Neuronal stem cell (in vitro differentiated cells): Measurements from ENCODE around the gene TNS3.

Experiments
- DNase-seq: peaks from one replicate; pipeline ENCODE4 v3.0.0-alpha.2; 2013; ENCODE audit warnings: low spot score
- H2AFZ ChIP-seq: one replicate; pipeline ENCODE4 v1.6.1; 2013; ENCODE audit warnings: mild to moderate bottlenecking, low read length, inconsistent platforms
- H2AK5ac ChIP-seq: 2 replicates; pipeline ENCODE4 v1.6.1; 2013; ENCODE audit warnings: low read depth, mild to moderate bottlenecking, inconsistent platforms, low read length, moderate library complexity, mixed read lengths
- H2BK120ac ChIP-seq: 2 replicates; pipeline ENCODE4 v1.6.1; 2013; ENCODE audit warnings: low read depth, mild to moderate bottlenecking, inconsistent platforms, low read length, moderate library complexity, mixed read lengths
- H2BK12ac ChIP-seq: one replicate; pipeline ENCODE4 v1.6.1; 2013; ENCODE audit warnings: low read length, inconsistent platforms
- H2BK15ac ChIP-seq: 2 replicates; pipeline ENCODE4 v1.6.1; 2013; ENCODE audit warnings: mild to moderate bottlenecking, low read length, inconsistent platforms, mixed read lengths
- H2BK5ac ChIP-seq: one replicate; pipeline ENCODE4 v1.6.1; 2013; ENCODE audit warnings: inconsistent platforms, mild to moderate bottlenecking, low read length, moderate library complexity
- H3K14ac ChIP-seq: one replicate; pipeline ENCODE4 v1.6.1; 2013; ENCODE audit warnings: low read length, inconsistent platforms
- H3K18ac ChIP-seq: 2 replicates; pipeline ENCODE4 v1.6.1; 2013; ENCODE audit warnings: low read length, inconsistent platforms
- H3K23ac ChIP-seq: 2 replicates; pipeline ENCODE4 v1.6.1; 2013; ENCODE audit warnings: low read depth, mild to moderate bottlenecking, mixed read lengths, low read length, inconsistent platforms; ENCODE audit not compliant: poor library complexity
- H3K27ac ChIP-seq: replicated peaks from 3 replicates; pipeline ENCODE4 v1.5.1; 2013; ENCODE audit warnings: low read length, inconsistent platforms
- H3K27me3 ChIP-seq, 3 experiments: 2 replicates each; pipeline ENCODE4 v1.6.1; 2013; ENCODE audit warnings: low read length in 3 of 3, mild to moderate bottlenecking in 2 of 3, inconsistent platforms in 1 of 3, low read depth in 1 of 3, mixed read lengths in 1 of 3, moderate library complexity in 1 of 3; ENCODE audit not compliant: control insufficient read depth in 3 of 3, insufficient read depth in 3 of 3
- H3K36me3 ChIP-seq, 2 donors: replicated peaks in 1 of 2; 2 replicates each; pipeline ENCODE4 v1.6.1; 2013; ENCODE audit warnings: low read length in 2 of 2; ENCODE audit not compliant: control insufficient read depth in 2 of 2, insufficient read depth in 2 of 2
- H3K4ac ChIP-seq: 2 replicates; pipeline ENCODE4 v1.6.1; 2013; ENCODE audit warnings: inconsistent platforms, mild to moderate bottlenecking, low read length, moderate library complexity
- H3K4me1 ChIP-seq, 2 donors: 1 replicate in 1 of 2; 2 replicates in 1 of 2; pipeline ENCODE4 v1.6.1; 2013; ENCODE audit warnings: low read length in 2 of 2, low read depth in 1 of 2; ENCODE audit not compliant: control insufficient read depth in 2 of 2, insufficient read depth in 1 of 2
- H3K4me2 ChIP-seq: one replicate; pipeline ENCODE4 v1.6.1; 2013; ENCODE audit warnings: mild to moderate bottlenecking, low read length, inconsistent platforms; ENCODE audit not compliant: insufficient read depth, poor library complexity, severe bottlenecking
- H3K4me3 ChIP-seq, 2 donors: 2 replicates each; pipeline ENCODE4 v1.5.1; 2013; ENCODE audit warnings: low read length in 2 of 2, mild to moderate bottlenecking in 2 of 2, inconsistent platforms in 1 of 2, moderate library complexity in 1 of 2
- H3K79me1 ChIP-seq: one replicate; pipeline ENCODE4 v1.6.1; 2013; ENCODE audit warnings: low read depth, mild to moderate bottlenecking, inconsistent platforms, low read length, moderate library complexity
- H3K9ac ChIP-seq: one replicate; pipeline ENCODE4 v1.6.1; 2013; ENCODE audit warnings: mild to moderate bottlenecking, low read depth, low read length, inconsistent platforms; ENCODE audit not compliant: poor library complexity
- H3K9me3 ChIP-seq, 2 donors: replicated peaks in 1 of 2; 2 replicates each; pipeline versions ENCODE3 to v1.6.1; 2013; ENCODE audit warnings: low read length in 2 of 2, mild to moderate bottlenecking in 2 of 2, inconsistent platforms in 1 of 2, low read depth in 1 of 2, mixed read lengths in 1 of 2, moderate library complexity in 1 of 2; ENCODE audit not compliant: control insufficient read depth in 2 of 2, insufficient read depth in 1 of 2
- H4K8ac ChIP-seq: one replicate; pipeline ENCODE4 v1.6.1; 2013; ENCODE audit warnings: low read depth, mild to moderate bottlenecking, inconsistent platforms, low read length, moderate library complexity
- H4K91ac ChIP-seq: one replicate; pipeline ENCODE4 v1.6.1; 2013; ENCODE audit warnings: low read length, low read depth, mild to moderate bottlenecking, inconsistent platforms; ENCODE audit not compliant: poor library complexity
- WGBS, 2 donors: extraction: QIAGEN DNeasy Blood & Tissue Kit; methylation state at CpG; one replicate each; pipeline ENCODE4 v1.1.7; 2013; ENCODE audit warnings: missing lambda C conversion rate in 2 of 2, mixed read lengths in 1 of 2; ENCODE audit not compliant: insufficient read length in 2 of 2, insufficient replicate concordance in 1 of 2; ENCODE audit errors: extremely low coverage in 2 of 2; 5-methylcytosine and 5-hydroxymethylcytosine counted together

TNS3 gene

DNA sequence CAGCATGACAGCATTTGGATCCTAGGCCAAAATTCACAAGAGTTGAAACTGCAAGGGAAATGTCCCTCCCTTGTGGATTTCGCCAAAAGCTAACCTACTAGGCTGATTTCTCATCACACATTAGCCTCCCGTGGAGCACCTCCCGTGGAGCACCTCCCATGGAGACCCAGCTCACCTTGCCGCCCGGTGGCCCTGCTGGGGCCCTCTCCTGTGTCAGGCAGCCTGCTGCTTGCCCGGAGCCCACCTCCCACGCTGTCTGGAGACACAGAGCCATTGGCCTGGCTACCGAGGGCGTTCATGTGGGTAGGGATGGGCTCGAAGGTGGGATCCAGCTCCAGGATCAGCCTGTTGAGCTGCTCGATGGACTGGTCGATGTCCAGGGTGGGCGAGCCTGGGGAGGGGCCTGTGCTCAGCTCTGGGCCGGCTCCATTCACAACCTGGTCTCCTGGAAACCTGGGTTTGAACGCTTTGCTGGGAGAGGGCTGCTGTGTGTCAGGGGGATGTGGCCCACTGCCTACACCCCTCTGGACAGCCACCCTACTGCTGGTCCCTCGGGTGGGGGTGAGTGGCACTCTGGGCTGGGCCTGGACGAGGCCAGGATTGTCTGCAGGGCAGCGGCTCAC lies 213.6 kb downstream of the TNS3 start:
- no peaks in the 10 kb centered on the region for H3K27me3 ChIP-seq
- H4K91ac ChIP-seq: no peak overlapping the region
- no peak overlapping the region for H3K4me3 ChIP-seq
- H3K79me1 ChIP-seq: peaks cover 4% of the 10 kb centered on the region
- H3K4ac ChIP-seq: no peak overlapping the region
- H3K27ac ChIP-seq: no peak overlapping the region
- H3K18ac ChIP-seq: no peak overlapping the region
- no peak overlapping the region for H2AFZ ChIP-seq
- no peak overlapping the region for H2BK15ac ChIP-seq
- WGBS, 2 donors: no CpG with 5 or more reads among the region's 18 CpGs
- no peak for DNase-seq
- H2BK120ac ChIP-seq: no peak overlapping the region
- peaks cover 4 to 6% of the 10 kb centered on the region in 2 donors for H3K4me1 ChIP-seq
- peaks cover 0 to 4% of the 10 kb centered on the region in 2 donors for H3K9me3 ChIP-seq
- H3K23ac ChIP-seq: no peak overlapping the region
- no peak overlapping the region for H2BK5ac ChIP-seq
- peak overlapping the region; percentile 21 for H2AK5ac ChIP-seq
- peak overlapping the region; percentile 13 for H3K9ac ChIP-seq
- peak overlapping the region; percentile 40 for H3K14ac ChIP-seq
- H4K8ac ChIP-seq: no peak overlapping the region
- no peak overlapping the region for H3K4me2 ChIP-seq
- no peak overlapping the region for H2BK12ac ChIP-seq
- H3K36me3 ChIP-seq: peaks cover 0 to 25% of the 10 kb centered on the region in 2 donors

DNA sequence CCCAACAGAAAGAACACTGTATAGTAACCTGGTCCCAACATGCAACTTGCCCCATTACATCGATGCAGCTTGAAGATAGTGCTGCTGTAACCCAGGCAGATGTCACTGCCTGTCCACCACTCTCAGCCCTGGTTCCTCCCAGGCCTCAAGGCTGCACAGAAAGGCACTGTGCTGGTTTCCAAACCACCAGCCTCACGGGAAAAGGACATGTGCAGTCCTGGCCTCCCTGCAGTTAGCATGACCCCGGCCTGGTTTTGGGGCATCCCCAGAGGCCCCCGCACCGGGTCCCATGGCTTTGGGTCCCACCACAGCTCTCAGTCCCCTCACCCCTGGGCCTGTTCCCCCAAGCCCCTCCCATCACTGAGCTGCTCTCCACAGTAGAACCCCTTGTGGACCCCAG lies 214.5 kb downstream of the TNS3 start:
- H3K9ac ChIP-seq: no peak overlapping the region
- peaks cover 2% of the 10 kb centered on the region for H3K79me1 ChIP-seq
- H3K18ac ChIP-seq: peak overlapping the region; percentile 59
- no peak overlapping the region for H3K27ac ChIP-seq
- H3K36me3 ChIP-seq: peaks cover 0 to 26% of the 10 kb centered on the region in 2 donors
- H3K4ac ChIP-seq: no peak overlapping the region
- H3K9me3 ChIP-seq: peaks cover 0 to 8% of the 10 kb centered on the region in 2 donors
- H3K14ac ChIP-seq: peak overlapping the region; percentile 47
- no peak overlapping the region for H2BK120ac ChIP-seq
- WGBS, 2 donors: no CpG with 5 or more reads among the region's 5 CpGs
- H3K27me3 ChIP-seq: no peaks in the 10 kb centered on the region
- no peak overlapping the region for H2AK5ac ChIP-seq
- H4K8ac ChIP-seq: no peak overlapping the region
- no peak overlapping the region for H3K23ac ChIP-seq
- H3K4me1 ChIP-seq: peaks cover 4 to 6% of the 10 kb centered on the region in 2 donors
- no peak overlapping the region for H3K4me3 ChIP-seq
- no peak overlapping the region for H3K4me2 ChIP-seq
- DNase-seq: no peak
- no peak overlapping the region for H4K91ac ChIP-seq
- H2BK15ac ChIP-seq: no peak overlapping the region
- H2AFZ ChIP-seq: no peak overlapping the region
- H2BK5ac ChIP-seq: peak overlapping the region; percentile 27
- H2BK12ac ChIP-seq: no peak overlapping the region

GRCh38 chr7:47366960-47367359 lies 215.0 kb downstream of the TNS3 start:
- Histone ChIP-seq H3K23ac (no peak overlapping the region), H2AK5ac (no peak overlapping the region), H3K4ac (no peak overlapping the region), H3K4me1 (peaks cover 4 to 6% of the 10 kb centered on the region in 2 donors), H3K36me3 (peaks cover 0 to 28% of the 10 kb centered on the region in 2 donors), H3K79me1 (peaks cover 2% of the 10 kb centered on the region), H2BK12ac (no peak overlapping the region), H3K27ac (no peak overlapping the region), H4K8ac (no peak overlapping the region), H3K4me2 (no peak overlapping the region), H3K14ac (peak overlapping the region; percentile 47), H2BK5ac (peak overlapping the region; percentile 27), H3K27me3 (no peaks in the 10 kb centered on the region), H2BK120ac (no peak overlapping the region), H3K18ac (peak overlapping the region; percentile 59), H3K9ac (peak overlapping the region; percentile 47), H4K91ac (no peak overlapping the region), H3K4me3 (no peak overlapping the region), H2BK15ac (no peak overlapping the region), H2AFZ (no peak overlapping the region), H3K9me3 (peaks cover 0 to 8% of the 10 kb centered on the region in 2 donors)
- WGBS, 2 donors: no CpG with 5 or more reads among the region's 8 CpGs
- DNase-seq: no peak

- Histone ChIP-seq H4K8ac (no peak overlapping the region), H3K79me1 (peaks cover 2% of the 10 kb centered on the region)
- no peak for DNase-seq
Observed at GRCh38 chr7:47366211-47366610, 215.7 kb downstream of the TNS3 start.

More at GRCh38 chr7:47366211-47366610, 215.7 kb downstream of the TNS3 start:
- Histone ChIP-seq H3K18ac (peak overlapping the region; percentile 50), H3K4me3 (no peak overlapping the region), H2BK5ac (no peak overlapping the region), H3K27me3 (no peaks in the 10 kb centered on the region), H3K27ac (no peak overlapping the region), H3K9ac (no peak overlapping the region), H3K23ac (no peak overlapping the region), H2BK12ac (no peak overlapping the region), H3K9me3 (peaks cover 0 to 8% of the 10 kb centered on the region in 2 donors), H2BK120ac (no peak overlapping the region), H2AFZ (no peak overlapping the region), H2AK5ac (no peak overlapping the region), H2BK15ac (no peak overlapping the region), H3K4me1 (peaks cover 4 to 6% of the 10 kb centered on the region in 2 donors), H3K4me2 (no peak overlapping the region), H3K36me3 (peaks cover 0 to 28% of the 10 kb centered on the region in 2 donors), H4K91ac (no peak overlapping the region), H3K4ac (no peak overlapping the region), H3K14ac (peak overlapping the region; percentile 10)
- no CpG with 5 or more reads among the region's 7 CpGs for WGBS, 2 donors
